Thyroid gland (tissue), 4 donors: ENCODE measurements around the gene MAP6D1. TPM values are rescaled to one million over a fixed set of nuclear protein-coding genes. Genes with fewer than 3 reads are reported as not detected.
"Not testable (repeated sequence)": the region's sequence is repeated elsewhere in the genome, so short reads cannot be mapped to it uniquely, and the experiment has no call there.

Source experiments
- DNase-seq, 2 donors: peaks; one replicate each; pipeline ENCODE4 v3.0.0-alpha.2; 2019
- H3K27ac ChIP-seq, 3 donors: fragments of 200-600 bp; sonication (generic); 1 replicate in 2 of 3; 2 replicates in 1 of 3; pipeline ENCODE4 v1.5.1; 2016 to 2019; ENCODE audit warnings: mild to moderate bottlenecking in 1 of 3, moderate library complexity in 1 of 3
- H3K27me3 ChIP-seq: fragments of 200-600 bp; sonication (generic); one replicate; pipeline ENCODE4 v1.5.1; 2019
- H3K36me3 ChIP-seq, 2 donors: fragments of 200-600 bp; sonication (generic); one replicate each; pipeline ENCODE4 v1.5.1; 2016 to 2019
- H3K4me1 ChIP-seq, 2 donors: fragments of 200-600 bp; sonication (generic); one replicate each; pipeline ENCODE4 v1.5.1; 2017 to 2019
- H3K4me3 ChIP-seq, 3 donors: fragments of 200-600 bp; sonication (generic); replicated peaks in 1 of 3; 1 replicate in 2 of 3; 2 replicates in 1 of 3; pipeline ENCODE4 v1.5.1; 2016; ENCODE audit warnings: mild to moderate bottlenecking in 1 of 3
- H3K9me3 ChIP-seq: fragments of 200-600 bp; sonication (generic); one replicate; pipeline ENCODE4 v1.5.1; 2017
- POLR2A ChIP-seq, 2 donors: fragments of 450-650 bp; IDR thresholded peaks; one replicate each; pipeline ENCODE4 v1.6.1; 2017; ENCODE audit warnings: antibody characterized with exemption in 2 of 2, mild to moderate bottlenecking in 2 of 2, moderate library complexity in 1 of 2
- WGBS, 2 donors: methylation state at CpG; one replicate each; pipeline ENCODE4 v1.1.5; 2017; 5-methylcytosine and 5-hydroxymethylcytosine counted together
- intact Hi-C: fragments of 100-400 bp; cut with DNase I; formaldehyde crosslinking; loops from one replicate; pipeline ENCODE4 v1.15.1; 2023
- total RNA-seq, 4 donors: library from RNA; depleted of rRNA; stranded (reverse); fragments of >200 nt; gene quantifications; one replicate each; pipeline ENCODE4 v1.2.3, GENCODE V29; 2016
- TF ChIP-seq, protein P1 (sequence below), 6 experiments: fragments of 200-600 bp in 3 of 6; fragments of 450-650 bp in 3 of 6; sonication (generic) in 3 of 6; IDR thresholded peaks; one replicate each; pipeline ENCODE4 v1.5.1; 2016 to 2019; ENCODE audit warnings: antibody characterized with exemption in 6 of 6, mild to moderate bottlenecking in 2 of 6, inconsistent platforms in 1 of 6, moderate library complexity in 1 of 6

Gene MAP6D1
- total RNA-seq, 4 donors from 2014 or later, result 3.0 to 4.9 (median 3.0) TPM; not detected in 1

DNA sequence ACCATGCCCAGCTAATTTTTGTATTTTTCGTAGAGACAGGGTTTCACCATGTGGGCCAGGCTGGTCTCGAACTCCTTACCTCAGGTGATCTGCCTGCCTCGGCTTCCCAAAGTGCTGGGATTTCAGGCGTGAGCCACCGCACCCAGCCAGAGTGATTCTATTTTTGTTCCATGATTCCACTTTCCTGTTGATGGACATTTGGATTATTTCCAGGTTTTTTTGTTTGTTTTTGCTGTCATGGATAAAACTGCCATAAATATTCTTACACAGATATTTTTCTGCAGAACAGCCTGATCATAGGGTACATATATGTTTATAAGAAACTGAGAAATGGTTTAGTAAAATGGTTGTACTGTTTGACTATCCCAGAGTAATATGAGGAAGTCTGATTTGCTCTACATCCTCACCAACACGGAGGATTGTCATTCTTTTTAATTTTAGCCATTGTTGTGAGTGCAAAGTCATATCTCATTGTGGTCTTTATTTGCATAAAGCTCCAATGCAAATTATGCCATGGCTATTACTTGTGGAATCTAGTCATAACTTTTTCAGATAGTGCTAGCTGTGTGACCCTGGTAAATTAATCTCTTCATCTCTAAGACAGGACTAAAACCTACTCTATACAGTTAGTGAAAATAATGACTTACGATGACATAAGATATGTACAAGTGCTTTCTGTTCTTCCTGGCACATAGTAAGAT lies 42.7 kb downstream of the MAP6D1 start:
- H3K36me3 ChIP-seq, result peaks cover 34 to 44% of the 10 kb centered on the region in 2 donors
- TF ChIP-seq, protein P1, sequence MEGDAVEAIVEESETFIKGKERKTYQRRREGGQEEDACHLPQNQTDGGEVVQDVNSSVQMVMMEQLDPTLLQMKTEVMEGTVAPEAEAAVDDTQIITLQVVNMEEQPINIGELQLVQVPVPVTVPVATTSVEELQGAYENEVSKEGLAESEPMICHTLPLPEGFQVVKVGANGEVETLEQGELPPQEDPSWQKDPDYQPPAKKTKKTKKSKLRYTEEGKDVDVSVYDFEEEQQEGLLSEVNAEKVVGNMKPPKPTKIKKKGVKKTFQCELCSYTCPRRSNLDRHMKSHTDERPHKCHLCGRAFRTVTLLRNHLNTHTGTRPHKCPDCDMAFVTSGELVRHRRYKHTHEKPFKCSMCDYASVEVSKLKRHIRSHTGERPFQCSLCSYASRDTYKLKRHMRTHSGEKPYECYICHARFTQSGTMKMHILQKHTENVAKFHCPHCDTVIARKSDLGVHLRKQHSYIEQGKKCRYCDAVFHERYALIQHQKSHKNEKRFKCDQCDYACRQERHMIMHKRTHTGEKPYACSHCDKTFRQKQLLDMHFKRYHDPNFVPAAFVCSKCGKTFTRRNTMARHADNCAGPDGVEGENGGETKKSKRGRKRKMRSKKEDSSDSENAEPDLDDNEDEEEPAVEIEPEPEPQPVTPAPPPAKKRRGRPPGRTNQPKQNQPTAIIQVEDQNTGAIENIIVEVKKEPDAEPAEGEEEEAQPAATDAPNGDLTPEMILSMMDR (IDR thresholded peaks at IDR 0.05), result no peak
- H3K4me1 ChIP-seq, result no peaks in the 10 kb centered on the region
- H3K9me3 ChIP-seq, result no peaks in the 10 kb centered on the region
- intact Hi-C loops, result no loop called here
- H3K27ac ChIP-seq, result no peak overlapping the region
- WGBS, 2 donors, result 83 to 87% methylated on average over 7 of the region's 7 CpGs
- no peak overlapping the region for H3K4me3 ChIP-seq
- no peak for DNase-seq
- H3K27me3 ChIP-seq, result no peaks in the 10 kb centered on the region

GRCh38 chr3:183781246-183781645 lies 44.1 kb downstream of the MAP6D1 start:
- no peak overlapping the region for H3K4me3 ChIP-seq
- TF ChIP-seq, protein P1 (IDR thresholded peaks at IDR 0.05), result no peak
- TF ChIP-seq POLR2A (IDR thresholded peaks at IDR 0.05), result no peak
- intact Hi-C loops, result no loop called here
- no peaks in the 10 kb centered on the region for H3K9me3 ChIP-seq
- DNase-seq, result no peak
- H3K27ac ChIP-seq, result no peak overlapping the region
- 93 to 98% methylated on average over 6 of the region's 6 CpGs for WGBS, 2 donors
- peaks cover 35 to 37% of the 10 kb centered on the region in 2 donors for H3K36me3 ChIP-seq
- H3K4me1 ChIP-seq, result no peaks in the 10 kb centered on the region
- H3K27me3 ChIP-seq, result no peaks in the 10 kb centered on the region

GRCh38 chr3:183779896-183780465 lies 45.4 kb downstream of the MAP6D1 start:
- WGBS, 2 donors, result 95% methylated on average over 14 of the region's 14 CpGs
- no peaks in the 10 kb centered on the region for H3K9me3 ChIP-seq
- H3K27me3 ChIP-seq, result no peaks in the 10 kb centered on the region
- intact Hi-C loops, result no loop called here
- DNase-seq, result no peak
- H3K27ac ChIP-seq, result no peak overlapping the region
- no peak for TF ChIP-seq POLR2A (IDR thresholded peaks at IDR 0.05)
- TF ChIP-seq, protein P1 (IDR thresholded peaks at IDR 0.05), result no peak
- H3K4me3 ChIP-seq, result no peak overlapping the region
- no peaks in the 10 kb centered on the region for H3K4me1 ChIP-seq
- H3K36me3 ChIP-seq, result peaks cover 37 to 39% of the 10 kb centered on the region in 2 donors

- intact Hi-C loops, result no loop called here
- Histone ChIP-seq H3K36me3 (peaks cover 45 to 52% of the 10 kb centered on the region in 2 donors), H3K9me3 (no peaks in the 10 kb centered on the region), H3K27me3 (no peaks in the 10 kb centered on the region), H3K4me1 (no peaks in the 10 kb centered on the region), H3K4me3 (no peak overlapping the region), H3K27ac (no peak overlapping the region)
- WGBS, 2 donors, result 96 to 97% methylated on average over 4 of the region's 4 CpGs
- no peak for DNase-seq
- no peak for TF ChIP-seq POLR2A (IDR thresholded peaks at IDR 0.05)
- TF ChIP-seq, protein P1 (IDR thresholded peaks at IDR 0.05), result no peak
Measured at GRCh38 chr3:183777016-183777618, 48.3 kb downstream of the MAP6D1 start.

DNA sequence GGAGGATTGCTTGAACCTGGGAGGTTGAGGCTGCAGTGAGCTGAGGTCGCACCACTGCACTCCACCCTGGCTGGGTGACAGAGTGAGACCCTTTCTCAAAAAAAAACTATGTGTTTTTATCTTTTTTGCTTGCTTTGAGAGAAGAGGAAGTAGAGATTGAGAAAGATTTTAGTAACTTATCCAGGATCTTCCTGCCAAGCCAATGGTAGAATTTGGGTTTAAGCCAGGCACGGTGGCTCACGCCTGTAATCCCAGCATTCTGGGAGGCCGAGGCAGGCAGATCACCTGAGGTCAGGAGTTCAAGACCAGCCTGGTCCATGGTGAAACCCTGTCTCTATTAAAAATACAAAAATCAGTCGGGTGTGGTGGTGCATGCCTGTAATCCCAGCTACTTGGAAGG lies 48.9 kb downstream of the MAP6D1 start:
- WGBS, 2 donors, result 94 to 97% methylated on average over 5 of the region's 5 CpGs
- DNase-seq, intact Hi-C loops: not testable (repeated sequence)

More for the DNA sequence above, 48.9 kb downstream of the MAP6D1 start:
- H3K27ac ChIP-seq, H3K27me3 ChIP-seq, H3K9me3 ChIP-seq, H3K4me1 ChIP-seq, H3K4me3 ChIP-seq: not testable (repeated sequence)
- H3K36me3 ChIP-seq, result peaks cover 45 to 52% of the 10 kb centered on the region in 2 donors
